HUES48 (cell line): ENCODE results near the gene CNIH3.

Source experiments
- H3K27ac ChIP-seq: one replicate; pipeline ENCODE4 v1.7.0; 2013; ENCODE audit warnings: low read depth, low read length, inconsistent platforms
- H3K27me3 ChIP-seq: 2 replicates; pipeline ENCODE4 v1.6.1; 2013; ENCODE audit warnings: mild to moderate bottlenecking, low read length; ENCODE audit not compliant: control insufficient read depth, insufficient read depth
- H3K36me3 ChIP-seq: 2 replicates; pipeline ENCODE4 v1.6.1; 2013; ENCODE audit warnings: low read length; ENCODE audit not compliant: control insufficient read depth, insufficient read depth
- H3K4me1 ChIP-seq: 2 replicates; pipeline ENCODE4 v1.6.1; 2013; ENCODE audit warnings: mild to moderate bottlenecking, low read length; ENCODE audit not compliant: control insufficient read depth, insufficient read depth
- H3K4me3 ChIP-seq: 2 replicates; pipeline ENCODE4 v1.5.1; 2013; ENCODE audit warnings: mild to moderate bottlenecking, low read depth, low read length
- H3K9ac ChIP-seq: 2 replicates; pipeline ENCODE4 v1.6.1; 2013; ENCODE audit warnings: mild to moderate bottlenecking, low read depth, low read length, moderate library complexity
- H3K9me3 ChIP-seq: 2 replicates; pipeline ENCODE4 v1.6.1; 2013; ENCODE audit warnings: low read length; ENCODE audit not compliant: control insufficient read depth, insufficient read depth

The CNIH3 gene

GRCh38 chr1:224786533-224787250 lies 170.6 kb downstream of the CNIH3 start:
- Histone ChIP-seq H3K4me1 (0 out of 2 replicates have a peak, but pooled peaks cover 4% of the 10 kb centered on the region), H3K4me3 (no peak overlapping the region), H3K27ac (no peak overlapping the region), H3K9me3 (no peaks in the 10 kb centered on the region), H3K27me3 (peaks cover 8% of the 10 kb centered on the region; the same call in 1 of the 2 replicates), H3K9ac (no peak overlapping the region), H3K36me3 (no peaks in the 10 kb centered on the region)

GRCh38 chr1:224789311-224789710 lies 173.2 kb downstream of the CNIH3 start:
- Histone ChIP-seq H3K36me3 (no peaks in the 10 kb centered on the region), H3K4me1 (peaks cover 5% of the 10 kb centered on the region; the same call in 1 of the 2 replicates)

More at GRCh38 chr1:224789311-224789710, 173.2 kb downstream of the CNIH3 start:
- Histone ChIP-seq H3K9me3 (no peaks in the 10 kb centered on the region), H3K27ac (no peak overlapping the region), H3K4me3 (no peak overlapping the region), H3K9ac (no peak overlapping the region), H3K27me3 (no peaks in the 10 kb centered on the region)
